ENCODE results near the gene CST4. TPM values are rescaled to one million over a fixed set of nuclear protein-coding genes. Genes with fewer than 3 reads are reported as not detected.
"Not testable (repeated sequence)": the region's sequence is repeated elsewhere in the genome, so short reads cannot be mapped to it uniquely, and the experiment has no call there.

CST4 gene, protein sequence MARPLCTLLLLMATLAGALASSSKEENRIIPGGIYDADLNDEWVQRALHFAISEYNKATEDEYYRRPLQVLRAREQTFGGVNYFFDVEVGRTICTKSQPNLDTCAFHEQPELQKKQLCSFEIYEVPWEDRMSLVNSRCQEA
- total RNA-seq: not detected
- long read RNA-seq: 0 reads

DNA sequence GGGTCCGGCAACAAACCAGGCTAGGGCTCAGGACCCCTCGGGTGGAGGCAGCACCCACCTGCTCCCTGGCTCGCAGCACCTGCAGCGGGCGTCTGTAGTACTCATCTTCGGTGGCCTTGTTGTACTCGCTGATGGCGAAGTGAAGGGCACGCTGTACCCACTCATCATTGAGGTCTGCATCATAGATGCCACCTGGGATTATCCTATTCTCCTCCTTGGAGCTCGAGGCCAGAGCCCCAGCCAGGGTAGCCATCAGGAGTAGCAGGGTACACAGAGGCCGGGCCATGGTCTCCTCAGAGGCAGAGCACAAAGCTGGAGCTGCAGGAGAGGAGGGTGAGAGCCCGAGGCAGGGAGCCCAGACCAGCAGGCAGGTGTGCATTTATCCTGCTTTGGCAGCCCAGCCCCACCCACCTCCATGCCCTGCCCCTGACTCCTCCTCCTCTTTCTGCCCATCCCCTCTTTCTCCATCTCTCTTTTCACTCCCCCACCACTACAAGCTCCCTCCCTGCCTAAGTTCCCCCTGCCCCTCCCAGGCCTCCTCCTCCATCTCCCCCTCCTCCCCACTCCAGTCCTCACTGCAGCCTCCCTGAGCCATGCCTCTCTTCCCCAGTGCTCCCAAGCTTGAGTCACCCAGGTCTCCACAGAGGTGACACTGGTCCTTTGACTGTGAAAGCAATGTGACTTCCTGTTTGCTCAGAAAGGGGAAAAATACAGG, at the start of gene CST4:
Gene CST4, minus strand, starts transcription at position 355 of the 715 bp plus-strand sequence. Its CDS starts 69 bp downstream, at position 286.
- intact Hi-C loops (cut with DNase I, micrococcal nuclease); DNase-seq; ATAC-seq: not testable (repeated sequence)

GRCh38 chr20:23735391-23735790, 46.6 kb upstream of the CST4 start:
- ATAC-seq; DNase-seq; intact Hi-C loops (cut with DNase I, micrococcal nuclease): not testable (repeated sequence)

GRCh38 chr20:23734949-23735348, 46.1 kb upstream of the CST4 start:
- intact Hi-C loops (cut with DNase I, micrococcal nuclease); DNase-seq; ATAC-seq: not testable (repeated sequence)

GRCh38 chr20:23734440-23734839, 45.6 kb upstream of the CST4 start:
- ATAC-seq; intact Hi-C loops (cut with DNase I, micrococcal nuclease); DNase-seq: not testable (repeated sequence)

DNA sequence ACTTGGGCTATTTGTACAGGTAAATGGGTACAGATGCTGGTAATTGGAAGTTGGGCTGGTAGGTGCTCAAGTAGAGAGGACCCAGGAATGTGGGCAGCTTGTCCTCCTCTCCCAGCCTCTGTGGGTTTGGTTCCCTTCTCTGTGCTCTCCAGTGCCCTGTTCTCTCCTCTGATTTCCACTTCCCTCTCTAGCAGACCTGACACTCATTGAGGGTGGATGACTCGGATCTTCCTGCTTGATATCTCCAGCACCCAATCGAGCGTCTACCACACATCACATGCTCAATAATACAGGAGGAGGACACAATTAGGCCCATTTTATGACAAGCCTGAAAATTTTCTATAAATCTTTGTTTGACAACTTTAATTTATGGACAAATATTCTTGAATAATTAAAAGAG, 38.2 kb upstream of the CST4 start:
- intact Hi-C loops (cut with DNase I, micrococcal nuclease): no loop called here
- DNase-seq (no peak), ATAC-seq (no peak)

GRCh38 chr20:23725102-23725501, 36.3 kb upstream of the CST4 start:
- ATAC-seq: no peak
- intact Hi-C loops (cut with DNase I, micrococcal nuclease): no loop called here
- DNase-seq: no peak

GRCh38 chr20:23723659-23724307, 34.9 kb upstream of the CST4 start:
- DNase-seq (peak in 1 of 2 donors; percentile 18), ATAC-seq (peak; percentile 50)
- intact Hi-C loops (cut with DNase I, micrococcal nuclease): not testable (repeated sequence)

- ATAC-seq; DNase-seq; intact Hi-C loops (cut with DNase I, micrococcal nuclease): not testable (repeated sequence)
These were observed 34.0 kb upstream of the CST4 start for GRCh38 chr20:23722851-23723250.

DNA sequence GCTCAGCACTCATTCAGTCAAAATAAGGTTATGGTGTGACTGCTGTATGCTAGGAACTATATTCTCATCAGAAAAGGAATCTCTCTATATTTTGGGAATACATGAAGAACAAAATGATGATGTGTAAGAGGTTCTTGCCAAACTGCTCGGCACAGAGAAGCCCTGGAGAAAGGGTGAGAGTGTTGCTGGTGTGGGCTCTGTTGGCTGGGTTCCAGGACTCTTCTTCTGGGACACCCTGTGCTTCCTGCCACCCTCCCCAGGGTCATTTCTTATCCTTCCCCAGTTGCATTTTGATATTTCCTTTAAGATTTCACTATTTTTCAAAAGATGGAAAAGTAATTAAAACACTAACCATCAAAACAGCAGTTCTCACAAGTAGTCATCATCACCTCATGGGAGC, 33.1 kb upstream of the CST4 start:
- no peak for DNase-seq
- ATAC-seq: no peak
- intact Hi-C loops (cut with DNase I, micrococcal nuclease): no loop called here

DNA sequence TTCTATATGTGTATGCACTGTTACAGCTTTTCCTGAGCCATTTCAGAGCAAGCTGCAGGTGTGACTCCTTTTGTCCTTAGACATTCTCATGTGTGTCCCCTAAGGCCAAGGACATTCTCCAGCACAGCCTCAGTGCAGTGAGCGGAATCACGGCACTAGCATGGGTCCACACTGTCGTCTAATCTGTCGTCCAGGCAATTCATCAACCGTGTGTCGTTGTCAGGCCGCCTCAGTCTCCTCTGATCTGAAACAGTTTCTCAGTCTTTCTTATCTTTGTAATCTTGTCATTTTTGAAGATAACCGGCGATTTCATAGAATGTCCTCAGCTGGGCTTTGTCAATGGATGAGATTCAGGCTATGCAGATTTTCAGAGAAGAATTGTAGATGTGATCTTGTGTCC, 30.5 kb upstream of the CST4 start:
- DNase-seq; ATAC-seq; intact Hi-C loops (cut with DNase I, micrococcal nuclease): not testable (repeated sequence)

DNA sequence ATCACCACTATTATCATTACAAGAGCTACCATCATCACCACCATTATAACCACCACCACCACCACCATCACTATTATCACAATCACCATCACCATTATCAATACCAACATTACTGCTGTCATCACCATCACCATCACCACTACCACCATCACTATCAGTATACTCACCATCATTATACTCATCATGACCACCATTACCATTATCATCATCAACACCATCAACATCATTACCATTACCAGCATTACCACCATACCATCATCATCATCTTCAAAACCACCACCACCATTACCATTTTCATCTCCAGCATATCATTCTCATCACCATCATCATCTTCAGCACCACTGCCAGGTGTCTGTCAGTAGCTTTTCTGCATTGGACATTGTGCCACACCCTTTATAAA, 22.9 kb upstream of the CST4 start:
- ATAC-seq; DNase-seq; intact Hi-C loops (cut with DNase I, micrococcal nuclease): not testable (repeated sequence)

DNA sequence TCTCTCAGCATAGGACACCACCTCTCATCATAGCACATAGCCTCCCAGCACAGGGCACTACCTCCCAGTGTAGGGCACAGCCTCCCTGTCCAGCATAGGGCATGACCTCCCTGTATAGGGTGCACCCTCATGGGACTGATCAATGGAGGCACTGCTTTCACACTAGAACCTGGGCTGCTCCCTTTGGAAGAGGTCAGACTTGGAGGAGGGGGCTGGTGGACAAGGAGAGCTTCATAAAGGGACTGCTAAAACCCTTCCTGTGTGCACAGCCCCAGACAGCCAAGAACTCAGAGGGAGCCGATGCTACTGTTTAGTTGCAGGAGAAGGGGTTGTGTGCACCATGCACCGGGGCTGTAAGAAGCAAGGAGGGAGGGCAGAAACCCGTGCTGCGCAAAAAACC, 21.9 kb upstream of the CST4 start:
- ATAC-seq: no peak
- DNase-seq: no peak
- intact Hi-C loops (cut with DNase I, micrococcal nuclease): no loop called here

GRCh38 chr20:23705895-23706294, 17.1 kb upstream of the CST4 start:
- intact Hi-C loops (cut with DNase I, micrococcal nuclease): no loop called here
- DNase-seq (no peak), ATAC-seq (no peak)

- intact Hi-C loops (cut with DNase I, micrococcal nuclease): no loop called here
- no peak for ATAC-seq
- DNase-seq: no peak
These were observed 13.2 kb upstream of the CST4 start for GRCh38 chr20:23702021-23702420.

- DNase-seq: no peak
- no peak for ATAC-seq
- intact Hi-C loops (cut with DNase I, micrococcal nuclease): no loop called here
These were observed 12.1 kb upstream of the CST4 start for GRCh38 chr20:23700931-23701330.

DNA sequence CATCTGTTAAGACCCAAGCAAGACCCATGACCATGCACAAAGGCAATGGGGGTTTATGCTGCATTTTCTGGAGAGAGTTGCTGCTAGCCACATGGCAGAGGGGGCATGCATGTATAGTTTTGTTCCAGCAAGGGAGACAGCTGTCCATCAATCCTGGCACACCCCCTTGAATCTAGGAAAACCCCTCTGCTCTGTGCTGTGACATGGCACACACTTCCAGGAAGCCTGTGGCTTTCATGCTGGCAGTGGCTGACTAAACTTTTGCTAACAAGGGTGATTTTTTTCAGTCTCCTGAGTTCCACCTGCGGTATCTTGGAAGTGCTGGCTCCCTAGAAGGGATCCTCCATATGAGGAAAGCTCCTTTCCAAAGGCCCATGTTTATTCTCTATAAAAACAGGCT, 9.1 kb upstream of the CST4 start:
- DNase-seq (no peak), ATAC-seq (no peak)
- intact Hi-C loops (cut with DNase I, micrococcal nuclease): no loop called here

DNA sequence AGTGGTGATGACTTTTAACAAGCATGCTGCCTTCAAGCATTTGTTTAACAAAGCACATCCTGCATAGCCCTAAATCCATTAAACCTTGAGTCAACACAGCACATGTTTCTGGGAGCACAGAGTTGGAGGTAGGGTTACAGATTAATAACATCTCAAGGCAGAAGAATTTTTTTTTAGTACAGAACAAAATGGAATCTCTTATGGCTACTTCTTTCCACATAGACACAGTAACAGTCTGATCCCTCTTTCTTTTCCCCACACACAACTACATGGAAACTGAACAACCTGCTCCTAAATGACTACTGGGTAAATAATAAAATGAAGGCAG, 6.2 kb upstream of the CST4 start:
- ATAC-seq; intact Hi-C loops (cut with DNase I, micrococcal nuclease); DNase-seq: not testable (repeated sequence)

DNA sequence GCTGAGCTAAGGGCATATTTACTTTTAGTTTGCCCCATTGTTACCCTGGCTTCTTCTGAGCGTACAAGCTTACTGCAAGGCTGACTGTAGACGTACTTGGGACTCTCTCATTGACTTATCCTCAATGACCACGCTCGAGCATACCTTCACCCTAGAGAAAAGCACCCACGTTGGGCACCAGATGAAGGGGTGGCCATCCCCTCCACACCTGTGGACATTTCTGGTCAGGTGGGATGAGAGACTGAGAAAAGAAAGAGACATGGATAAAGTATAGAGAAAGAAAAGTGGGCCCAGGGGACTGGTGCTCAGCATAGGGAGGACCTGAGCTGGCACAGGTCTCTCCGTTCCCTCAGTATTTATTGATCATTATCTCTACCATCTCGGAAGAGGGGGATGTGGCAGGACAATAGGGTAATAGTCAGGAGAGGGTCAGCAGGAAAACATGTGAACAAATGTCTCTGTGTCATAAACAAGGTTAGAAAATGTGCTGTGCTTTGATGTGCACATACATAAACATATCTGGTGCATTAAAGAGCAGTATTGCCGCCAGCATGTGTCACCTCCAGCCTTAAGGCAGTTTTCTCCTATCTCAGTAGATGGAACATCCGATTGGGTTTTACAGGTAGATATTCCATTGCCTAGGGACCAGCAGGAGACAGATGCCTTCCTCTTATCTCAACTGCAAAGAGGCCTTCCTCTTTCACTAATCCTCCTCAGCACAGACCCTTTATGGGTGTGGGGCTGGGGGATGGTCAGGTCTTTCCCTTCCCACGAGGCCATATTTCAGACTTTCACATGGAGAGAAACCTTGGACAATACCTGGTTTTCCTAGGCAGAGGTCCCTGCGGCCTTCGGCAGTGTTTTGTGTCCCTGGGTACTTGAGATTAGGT, 5.6 kb upstream of the CST4 start:
- DNase-seq; ATAC-seq; intact Hi-C loops (cut with DNase I, micrococcal nuclease): not testable (repeated sequence)

All from left colon (tissue), 2 donors.